K562 (cell line): ENCODE results near the gene PTGR3.

Experiments
- CEBPB ChIP-seq: fragments of 450-650 bp; IDR thresholded peaks from 2 replicates; pipeline ENCODE4 v1.6.1; 2016; ENCODE audit warnings: missing genetic modification characterization, missing compliant biosample characterization
- ZNF217 ChIP-seq: sonication (generic); formaldehyde crosslinking; IDR thresholded peaks from 2 replicates; pipeline ENCODE4 v1.8.0; 2022; ENCODE audit warnings: mild to moderate bottlenecking, missing genetic modification reagents

DNA sequence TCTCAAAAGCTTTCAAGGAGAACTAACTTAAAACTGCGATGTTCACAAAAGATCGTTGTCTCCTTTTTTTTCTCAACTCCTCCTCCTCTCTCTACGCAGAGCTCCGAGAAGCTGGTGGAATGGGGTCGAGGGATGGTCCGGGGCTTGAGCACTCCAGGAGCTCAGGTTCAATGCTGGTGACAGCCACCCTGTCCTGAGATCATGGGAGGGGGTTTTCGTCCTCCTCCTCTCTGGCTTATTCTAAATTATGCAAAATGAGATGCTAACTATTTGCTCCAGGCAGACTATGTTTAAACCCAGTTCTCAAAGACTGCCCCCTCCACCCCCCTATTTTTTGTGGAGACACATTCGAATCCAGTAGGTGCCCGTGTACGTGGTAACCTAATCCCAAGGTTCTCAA, 13.5 kb upstream of the PTGR3 start:
- TF ChIP-seq CEBPB (tag): no peak
- TF ChIP-seq ZNF217 (CRISPR knock-in tag): no peak
